AG20443 (cell line): ENCODE results near the gene MXI1.
A peak's percentile ranks its signal among the peaks of the same experiment; 100 is the strongest.
"Not testable (repeated sequence)": the region's sequence is repeated elsewhere in the genome, so short reads cannot be mapped to it uniquely, and the experiment has no call there.

ENCODE experiments used
- DNase-seq: peaks from one replicate; pipeline ENCODE4 v3.0.0; 2012; ENCODE audit warnings: low spot score, mixed read lengths

MXI1 gene

GRCh38 chr10:110241841-110242240 is 34.4 kb downstream of the MXI1 start:
- no peak for DNase-seq

DNA sequence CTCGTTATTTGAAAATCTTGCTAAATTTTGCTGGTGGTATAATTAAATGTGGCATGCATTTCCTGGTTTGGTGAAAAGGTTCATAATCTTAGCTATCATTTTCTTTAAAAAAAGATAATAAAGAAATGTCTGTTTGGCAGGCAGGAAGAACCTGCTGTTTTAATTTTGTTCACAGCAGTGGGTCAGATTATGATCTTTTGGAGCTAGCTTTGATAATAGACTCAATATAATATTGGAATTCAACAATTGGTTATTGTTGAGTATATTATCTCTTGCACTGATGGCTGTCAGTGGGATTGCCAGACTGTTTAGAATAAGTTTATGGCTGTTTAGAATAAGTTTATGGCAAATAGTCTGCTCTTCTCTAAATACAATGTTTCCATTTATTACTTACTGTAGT is 35.1 kb downstream of the MXI1 start:
- DNase-seq: no peak

GRCh38 chr10:110244550-110244949 is 37.1 kb downstream of the MXI1 start:
- DNase-seq: no peak

- not testable (repeated sequence) for DNase-seq
These were observed 40.4 kb downstream of the MXI1 start for GRCh38 chr10:110247833-110248232.

DNA sequence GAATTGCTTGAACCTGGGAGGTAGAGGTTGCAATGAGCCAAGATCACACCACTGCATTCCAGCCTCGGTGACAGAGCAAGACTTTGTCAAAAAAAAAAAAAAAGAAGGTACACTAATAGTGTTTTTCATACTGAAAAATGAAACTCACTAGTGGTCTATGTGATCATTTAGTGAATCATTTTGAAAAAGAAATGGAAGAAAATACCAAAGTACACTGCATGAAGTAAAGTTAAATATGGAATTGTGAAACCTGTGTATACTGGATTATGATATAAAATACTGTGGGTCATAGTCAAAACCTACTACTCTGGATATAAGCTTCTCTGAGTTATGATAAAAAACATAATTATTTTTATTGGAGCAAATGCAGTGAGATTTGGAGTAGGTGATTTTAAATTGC is 42.1 kb downstream of the MXI1 start:
- DNase-seq: not testable (repeated sequence)

GRCh38 chr10:110251392-110251791 is 44.0 kb downstream of the MXI1 start:
- DNase-seq: not testable (repeated sequence)

GRCh38 chr10:110252151-110252550 is 44.7 kb downstream of the MXI1 start:
- DNase-seq: no peak

DNA sequence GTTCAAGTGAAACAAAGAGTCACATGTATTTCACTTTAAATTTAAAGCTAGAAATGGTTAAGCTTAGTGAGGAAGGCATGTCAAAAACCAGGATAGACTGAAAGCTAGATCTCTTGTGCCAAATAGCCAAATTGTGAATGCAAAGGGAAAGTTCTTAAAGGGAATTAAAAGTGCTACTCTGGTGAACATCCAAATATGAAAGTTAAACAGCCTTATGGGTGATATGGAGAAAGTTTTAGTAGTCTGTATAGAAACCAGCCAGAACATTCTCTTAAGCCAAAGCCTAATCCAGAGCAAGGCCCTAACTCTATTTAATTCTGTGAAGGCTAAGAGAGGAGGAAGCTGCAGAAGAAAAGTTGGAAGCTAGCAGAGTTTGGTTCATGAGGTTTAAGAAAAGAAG is 47.1 kb downstream of the MXI1 start:
- no peak for DNase-seq

DNA sequence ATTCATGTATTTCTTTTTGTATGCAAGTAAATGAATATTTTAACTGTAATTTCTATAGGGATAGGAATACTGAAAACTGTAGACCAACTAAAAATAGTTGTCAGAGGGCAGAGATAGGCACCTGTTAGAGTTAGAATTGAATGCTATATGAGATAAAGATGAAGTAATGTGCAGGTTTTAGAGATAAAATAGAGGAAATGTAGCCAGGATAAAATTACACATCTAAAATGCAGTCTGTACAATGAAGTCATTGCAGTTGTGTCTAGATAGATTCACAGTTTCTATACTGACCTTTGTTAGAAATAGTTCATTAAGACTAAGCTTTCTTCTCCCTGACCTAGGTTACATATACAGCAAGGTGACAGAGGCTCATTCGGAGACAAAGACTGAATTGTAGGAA is 51.1 kb downstream of the MXI1 start:
- DNase-seq: no peak

DNA sequence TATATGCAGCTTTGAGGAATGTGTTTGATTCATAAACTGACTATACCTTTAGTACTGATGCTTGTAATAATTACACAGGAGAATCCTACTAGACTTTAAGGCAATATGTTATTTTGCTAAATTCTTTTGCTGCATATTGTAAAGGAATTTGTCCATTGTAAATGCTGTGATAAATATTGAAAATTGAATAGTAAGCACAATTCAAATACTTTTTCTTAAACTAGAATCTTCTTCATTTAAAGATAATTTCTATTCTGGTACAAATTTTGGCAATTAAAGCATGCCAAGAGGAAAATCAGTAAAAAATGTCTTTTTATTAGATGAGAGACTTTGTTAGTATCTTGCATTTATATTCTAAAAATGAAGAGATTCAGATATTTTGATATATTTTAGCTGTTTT is 51.9 kb downstream of the MXI1 start:
- no peak for DNase-seq

- no peak for DNase-seq
These were observed 53.5 kb downstream of the MXI1 start for GRCh38 chr10:110260746-110261477.

DNA sequence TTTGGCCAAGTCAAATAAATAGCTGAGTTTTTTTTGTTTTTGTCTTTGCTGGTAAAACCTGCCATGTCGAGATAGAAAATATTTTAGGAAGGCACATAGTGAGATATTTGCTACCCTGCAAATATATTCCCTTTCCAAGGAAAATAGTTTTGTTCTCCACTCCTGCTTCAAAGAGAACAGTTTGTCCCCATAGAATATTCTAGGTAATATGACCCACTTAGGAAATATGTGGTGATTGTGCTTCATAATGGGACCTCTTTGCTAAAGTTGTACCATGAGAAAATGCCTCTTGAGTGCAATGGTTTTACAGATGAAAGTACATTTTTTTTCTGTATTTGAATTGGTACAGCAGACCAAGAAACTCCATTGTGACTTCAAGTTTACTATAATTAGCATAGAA is 55.8 kb downstream of the MXI1 start:
- DNase-seq: no peak

DNA sequence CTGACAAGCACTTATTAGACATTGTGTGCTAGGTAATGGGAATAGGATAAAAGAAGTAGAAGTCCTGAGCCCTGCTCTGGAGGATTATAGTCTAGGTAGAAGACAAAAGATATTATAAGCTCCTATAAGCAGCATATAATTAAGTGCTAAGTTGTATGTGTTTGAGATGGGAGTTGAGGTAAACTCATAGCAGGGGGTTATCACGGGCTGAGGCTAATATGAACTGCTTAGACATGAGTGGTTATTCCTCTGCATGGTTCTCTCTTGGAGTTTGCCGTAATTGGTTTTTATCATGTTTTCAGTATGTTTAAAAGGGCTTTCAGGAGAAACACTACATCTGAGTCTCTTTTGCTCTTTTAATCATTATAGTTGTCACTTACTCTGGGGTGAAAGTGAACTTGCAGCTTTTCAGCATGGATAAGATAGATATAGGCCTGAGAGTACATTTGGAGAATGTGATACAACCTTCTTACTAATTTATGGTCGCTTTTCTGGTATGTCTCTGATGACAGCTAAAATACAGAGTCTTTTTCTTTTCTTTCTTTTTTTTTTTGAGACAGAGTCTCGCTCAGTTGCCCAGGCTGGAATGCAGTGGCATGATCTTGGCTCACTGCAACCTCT is 58.3 kb downstream of the MXI1 start:
- DNase-seq: no peak

DNA sequence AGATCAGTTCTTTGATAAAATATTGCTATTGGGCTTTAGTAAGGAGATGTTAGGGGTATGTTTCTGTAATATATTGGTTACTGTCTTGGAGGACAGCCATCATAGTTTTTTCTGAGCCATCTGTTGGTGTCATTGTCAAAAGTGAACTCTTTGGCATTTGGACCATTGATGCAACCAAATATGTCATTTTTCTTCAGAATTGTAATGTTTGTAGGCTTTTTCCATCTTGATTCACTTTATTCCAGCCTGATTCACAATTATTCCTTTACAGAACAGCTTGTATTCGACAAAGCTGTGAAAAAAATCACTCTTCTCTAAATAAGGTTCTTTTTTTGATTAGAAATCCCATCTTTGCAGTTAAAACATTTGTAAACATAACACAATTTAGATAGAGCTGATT is 59.9 kb downstream of the MXI1 start:
- DNase-seq: no peak

GRCh38 chr10:110268442-110268841 is 61.0 kb downstream of the MXI1 start:
- DNase-seq: no peak

- DNase-seq: no peak
These were observed 61.6 kb downstream of the MXI1 start for GRCh38 chr10:110268971-110269370.

- peak; percentile 25 for DNase-seq
These were observed 62.2 kb downstream of the MXI1 start for GRCh38 chr10:110269374-110270318.

DNA sequence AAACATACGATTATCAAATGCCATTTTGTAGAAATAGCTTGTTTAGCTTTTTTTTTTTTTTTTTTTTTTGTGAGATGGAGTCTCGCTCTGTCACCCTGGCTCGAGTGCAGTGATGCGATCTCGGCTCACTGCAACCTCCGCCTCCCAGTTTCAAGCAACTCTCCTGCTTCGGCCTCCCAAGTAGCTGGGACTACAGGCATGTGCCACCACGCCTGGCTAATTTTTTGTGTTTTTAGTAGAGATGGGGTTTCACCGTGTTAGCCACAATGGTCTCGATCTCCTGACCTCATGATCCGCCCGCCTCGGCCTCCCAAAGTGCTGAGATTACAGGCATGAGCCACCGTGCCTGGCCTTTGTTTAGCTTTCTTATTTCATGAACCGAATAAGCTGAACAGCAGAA is 65.6 kb downstream of the MXI1 start:
- not testable (repeated sequence) for DNase-seq

- peak; percentile 69 for DNase-seq
These were observed 66.1 kb downstream of the MXI1 start for GRCh38 chr10:110273474-110273873.

DNA sequence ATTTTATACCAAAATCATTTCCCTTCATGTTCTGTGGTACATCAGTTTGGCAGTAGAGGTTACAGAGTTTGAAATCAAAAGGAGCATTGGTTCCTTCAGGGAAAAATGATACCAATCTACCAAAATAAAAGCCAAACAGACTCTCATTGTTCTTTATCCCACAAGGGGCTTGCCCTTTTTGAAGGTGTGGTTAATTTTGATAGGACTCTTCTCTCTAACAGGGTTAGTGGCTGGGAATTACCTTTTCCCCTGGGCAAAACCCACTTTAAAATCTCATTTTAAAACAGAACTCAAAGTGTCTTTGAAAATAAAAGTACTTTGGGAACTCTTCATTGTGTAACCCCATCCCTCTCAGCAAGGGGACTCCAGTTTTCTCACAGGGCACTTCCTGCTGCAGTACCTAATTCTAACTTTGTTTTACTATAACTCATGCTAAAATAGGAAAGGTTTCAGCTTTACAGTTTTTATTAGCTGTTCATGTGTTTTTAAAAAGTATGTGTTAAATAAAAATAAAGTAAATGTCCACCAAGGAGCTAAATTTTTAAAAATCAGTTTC is 66.7 kb downstream of the MXI1 start:
- DNase-seq: no peak

- no peak for DNase-seq
These were observed 67.2 kb downstream of the MXI1 start for GRCh38 chr10:110274647-110275046.

DNA sequence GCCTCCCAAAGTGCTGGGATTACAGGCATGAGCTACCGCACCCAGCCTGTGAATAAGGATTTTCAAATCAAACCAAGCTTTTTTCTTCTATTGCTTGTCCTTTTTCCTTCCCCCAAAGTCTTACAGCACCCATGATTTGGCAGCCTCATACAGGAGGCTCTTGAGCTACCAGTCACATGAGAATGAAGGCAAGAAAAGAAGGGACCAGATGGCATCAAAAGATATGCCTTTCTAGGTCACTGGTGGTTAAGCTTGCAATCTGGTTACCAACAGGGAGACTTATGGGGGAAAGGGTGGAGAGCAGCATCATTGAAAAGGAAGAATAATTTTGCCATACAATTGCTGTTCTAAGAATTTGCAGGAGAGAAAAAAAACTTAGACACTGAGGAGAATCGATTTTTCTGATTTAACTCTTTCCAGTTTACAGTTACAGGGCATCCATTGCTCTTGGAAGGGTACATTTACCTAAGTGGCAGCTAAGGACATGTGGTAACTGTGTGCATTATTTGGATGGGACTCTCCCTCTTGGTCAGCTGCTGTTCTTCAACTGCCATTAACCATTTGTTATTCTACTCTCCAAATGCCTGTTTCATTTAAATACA is 67.8 kb downstream of the MXI1 start:
- no peak for DNase-seq
